ENCODE results near the gene UQCC3.

The UQCC3 gene

GRCh38 chr11:62677714-62678113, 6.2 kb downstream of the UQCC3 start:
- Histone ChIP-seq H3K27me3 (no peaks in the 10 kb centered on the region), H3K27ac (peak overlapping the region; percentile 90), H3K36me3 (peaks cover 50% of the 10 kb centered on the region), H3K4me1 (ENCODE audit: control insufficient read depth in 1 of 2, insufficient read depth in 1 of 2, low read depth in 1 of 2, low read length in 1 of 2) (peaks cover 22 to 25% of the 10 kb centered on the region in 2 experiments), H3K9me3 (no peaks in the 10 kb centered on the region), H3K4me3 (ENCODE audit: low read depth in 1 of 2, low read length in 1 of 2) (peak overlapping the region; percentile 87 to 98)
- TF ChIP-seq CTCF (IDR thresholded peaks at IDR 0.05), result no peak

- TF ChIP-seq CTCF (IDR thresholded peaks at IDR 0.05), result no peak
- Histone ChIP-seq H3K36me3 (peaks cover 43% of the 10 kb centered on the region), H3K27me3 (no peaks in the 10 kb centered on the region), H3K4me3 (ENCODE audit: low read depth in 1 of 2, low read length in 1 of 2) (peak overlapping the region; percentile 87 to 98), H3K27ac (peak overlapping the region; percentile 90), H3K4me1 (ENCODE audit: control insufficient read depth in 1 of 2, insufficient read depth in 1 of 2, low read depth in 1 of 2, low read length in 1 of 2) (peaks cover 17 to 20% of the 10 kb centered on the region in 2 experiments), H3K9me3 (no peaks in the 10 kb centered on the region)
These were observed 6.9 kb downstream of the UQCC3 start for GRCh38 chr11:62678433-62678769.

DNA sequence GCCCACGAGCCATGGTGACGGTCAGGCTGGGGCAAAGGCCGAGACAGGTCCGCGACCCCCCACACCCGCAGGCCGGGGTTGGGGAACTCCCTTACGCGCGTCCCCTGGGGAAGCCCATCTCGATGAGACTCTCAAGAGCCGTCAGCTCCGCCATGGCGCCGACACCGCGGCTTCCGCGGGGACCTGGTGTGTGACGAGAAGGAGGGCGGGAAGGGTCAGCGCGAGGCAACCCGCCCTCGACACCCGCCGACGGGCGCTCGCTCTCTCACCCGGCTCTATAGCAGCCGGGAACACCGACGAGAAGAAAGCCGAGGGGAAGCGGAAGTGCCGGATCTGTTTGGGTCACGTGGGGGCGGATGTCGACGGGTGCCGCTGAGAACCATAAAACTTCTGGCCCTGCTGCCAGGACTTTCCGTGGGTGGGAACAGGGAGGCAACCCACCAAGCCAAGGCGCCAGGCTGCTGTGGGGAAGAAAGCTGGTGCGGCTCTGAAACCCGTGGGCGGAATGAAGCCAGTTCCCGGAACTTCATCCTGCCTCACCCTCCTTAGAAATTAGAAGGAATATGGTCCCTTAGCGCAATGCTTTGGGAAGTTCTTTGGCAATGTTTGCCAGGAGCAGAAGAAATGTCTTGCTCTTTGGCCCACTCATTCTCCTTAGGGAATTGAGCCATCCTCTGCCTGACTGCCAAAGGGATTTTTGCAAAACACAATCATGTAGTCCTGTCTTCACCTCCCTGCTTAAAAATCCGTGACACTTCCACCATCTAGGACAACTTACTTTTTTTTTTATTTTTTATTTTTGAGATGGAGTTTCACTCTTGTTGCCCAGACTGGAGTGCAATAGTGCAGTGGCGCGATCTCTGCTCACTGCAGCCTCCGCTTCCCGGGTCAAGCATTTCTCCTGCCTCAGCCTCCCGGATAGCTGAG, 7.6 kb downstream of the UQCC3 start, which contains the start of gene UBXN1:
Gene UBXN1 (minus strand): TSS at position 304 of the 927 bp plus-strand sequence. CDS start 150 bp downstream, at position 154.
- TF ChIP-seq CTCF (IDR thresholded peaks at IDR 0.05), result no peak
- peaks cover 37% of the 10 kb centered on the region for H3K36me3 ChIP-seq
- no peaks in the 10 kb centered on the region for H3K27me3 ChIP-seq
- peaks cover 17 to 20% of the 10 kb centered on the region in 2 experiments for H3K4me1 ChIP-seq (ENCODE audit: control insufficient read depth in 1 of 2, insufficient read depth in 1 of 2, low read depth in 1 of 2, low read length in 1 of 2)
- no peaks in the 10 kb centered on the region for H3K9me3 ChIP-seq
- H3K4me3 ChIP-seq (ENCODE audit: low read depth in 1 of 2, low read length in 1 of 2), result peak within 1 kb of the TSS; percentile 87 to 98
- H3K27ac ChIP-seq, result peak within 1 kb of the TSS; percentile 90

- peaks cover 22% of the 10 kb centered on the region for H3K36me3 ChIP-seq
- no peak for TF ChIP-seq CTCF (IDR thresholded peaks at IDR 0.05)
- no peaks in the 10 kb centered on the region for H3K27me3 ChIP-seq
- H3K9me3 ChIP-seq, result no peaks in the 10 kb centered on the region
- no peak overlapping the region for H3K4me3 ChIP-seq (ENCODE audit: low read depth in 1 of 2, low read length in 1 of 2)
- H3K4me1 ChIP-seq (ENCODE audit: control insufficient read depth in 1 of 2, insufficient read depth in 1 of 2, low read depth in 1 of 2, low read length in 1 of 2), result peaks cover 17 to 20% of the 10 kb centered on the region in 2 experiments
- no peak overlapping the region for H3K27ac ChIP-seq
These were observed 9.4 kb downstream of the UQCC3 start for GRCh38 chr11:62680825-62681240.

- H3K36me3 ChIP-seq, result peaks cover 5% of the 10 kb centered on the region
These were observed 11.0 kb downstream of the UQCC3 start for GRCh38 chr11:62682518-62682917.

More at GRCh38 chr11:62682518-62682917, 11.0 kb downstream of the UQCC3 start:
- Histone ChIP-seq H3K4me1 (ENCODE audit: control insufficient read depth in 1 of 2, insufficient read depth in 1 of 2, low read depth in 1 of 2, low read length in 1 of 2) (peaks cover 14 to 16% of the 10 kb centered on the region in 2 experiments), H3K4me3 (ENCODE audit: low read depth in 1 of 2, low read length in 1 of 2) (no peak overlapping the region), H3K27me3 (peaks cover 16% of the 10 kb centered on the region), H3K9me3 (no peaks in the 10 kb centered on the region), H3K27ac (no peak overlapping the region)
- TF ChIP-seq CTCF (IDR thresholded peaks at IDR 0.05), result no peak

All from neutrophil (primary cell).